ENCODE results near the gene IL1RL2.

Gene IL1RL2

GRCh38 chr2:102194609-102195268, 7.9 kb downstream of the IL1RL2 start:
- no peak for TF ChIP-seq CTCF (IDR thresholded peaks at IDR 0.05; ENCODE audit: low read depth, low read length)
- H3K4me3 ChIP-seq (ENCODE audit: low read depth, low read length), result no peak overlapping the region

GRCh38 chr2:102197389-102198137, 10.7 kb downstream of the IL1RL2 start:
- TF ChIP-seq CTCF (IDR thresholded peaks at IDR 0.05; ENCODE audit: low read depth, low read length), result no peak
- H3K4me3 ChIP-seq (ENCODE audit: low read depth, low read length), result no peak overlapping the region

- no peak for TF ChIP-seq CTCF (IDR thresholded peaks at IDR 0.05; ENCODE audit: low read depth, low read length)
- no peak overlapping the region for H3K4me3 ChIP-seq (ENCODE audit: low read depth, low read length)
These were observed 13.7 kb downstream of the IL1RL2 start for GRCh38 chr2:102200539-102200938.

GRCh38 chr2:102204638-102205037, 17.8 kb downstream of the IL1RL2 start:
- no peak overlapping the region for H3K4me3 ChIP-seq (ENCODE audit: low read depth, low read length)
- TF ChIP-seq CTCF (IDR thresholded peaks at IDR 0.05; ENCODE audit: low read depth, low read length), result no peak

- no peak for TF ChIP-seq CTCF (IDR thresholded peaks at IDR 0.05; ENCODE audit: low read depth, low read length)
- H3K4me3 ChIP-seq (ENCODE audit: low read depth, low read length), result no peak overlapping the region
These were observed 20.0 kb downstream of the IL1RL2 start for GRCh38 chr2:102206666-102207341.

- H3K4me3 ChIP-seq (ENCODE audit: low read depth, low read length), result no peak overlapping the region
- no peak for TF ChIP-seq CTCF (IDR thresholded peaks at IDR 0.05; ENCODE audit: low read depth, low read length)
These were observed 22.0 kb downstream of the IL1RL2 start for GRCh38 chr2:102208774-102209173.

- H3K4me3 ChIP-seq (ENCODE audit: low read depth, low read length), result no peak overlapping the region
- no peak for TF ChIP-seq CTCF (IDR thresholded peaks at IDR 0.05; ENCODE audit: low read depth, low read length)
These were observed 22.7 kb downstream of the IL1RL2 start for GRCh38 chr2:102209474-102209873.
